HEK293 (cell line): Measurements from ENCODE around the gene LCAT.

Source experiments
- GLI2 ChIP-seq: fragments of 450-650 bp; formaldehyde crosslinking; IDR thresholded peaks from 2 replicates; pipeline ENCODE4; 2017; ENCODE audit warnings: missing biosample characterization, missing genetic modification characterization, low read depth, borderline replicate concordance
- GLIS1 ChIP-seq: fragments of 450-650 bp; formaldehyde crosslinking; IDR thresholded peaks from 2 replicates; pipeline ENCODE4 v1.5.1; 2016; ENCODE audit warnings: missing biosample characterization, missing genetic modification characterization
- MEIS1 ChIP-seq: sonication (generic); formaldehyde crosslinking; IDR thresholded peaks from 2 replicates; pipeline ENCODE4 v1.8.1; 2022; ENCODE audit warnings: missing genetic modification reagents, mild to moderate bottlenecking, borderline replicate concordance
- MZF1 ChIP-seq: fragments of 450-650 bp; formaldehyde crosslinking; IDR thresholded peaks from 2 replicates; pipeline ENCODE4 v1.5.1; 2017; ENCODE audit warnings: missing biosample characterization, missing genetic modification characterization, borderline replicate concordance
- OVOL3 ChIP-seq: fragments of 450-650 bp; formaldehyde crosslinking; IDR thresholded peaks from 2 replicates; pipeline ENCODE4 v1.5.1; 2016; ENCODE audit warnings: missing biosample characterization, missing genetic modification characterization
- PRDM6 ChIP-seq: fragments of 450-650 bp; formaldehyde crosslinking; IDR thresholded peaks from 2 replicates; pipeline ENCODE4 v1.5.1; 2017; ENCODE audit warnings: missing biosample characterization, missing genetic modification characterization
- RBAK ChIP-seq: fragments of 450-650 bp; formaldehyde crosslinking; IDR thresholded peaks from 2 replicates; pipeline ENCODE4 v1.5.1; 2016; ENCODE audit warnings: missing biosample characterization, missing genetic modification characterization
- SALL2 ChIP-seq: fragments of 450-650 bp; formaldehyde crosslinking; IDR thresholded peaks from 2 replicates; pipeline ENCODE4 v1.5.0; 2017; ENCODE audit warnings: missing biosample characterization, mild to moderate bottlenecking, missing genetic modification characterization, borderline replicate concordance
- SCRT2 ChIP-seq: fragments of 450-650 bp; formaldehyde crosslinking; IDR thresholded peaks from 2 replicates; pipeline ENCODE4 v1.5.1; 2016; ENCODE audit warnings: missing biosample characterization, missing genetic modification characterization
- SP7 ChIP-seq: fragments of 450-650 bp; formaldehyde crosslinking; IDR thresholded peaks from 2 replicates; pipeline ENCODE4 v1.5.1; 2016; ENCODE audit warnings: missing biosample characterization, missing genetic modification characterization
- WT1 ChIP-seq: fragments of 450-650 bp; formaldehyde crosslinking; IDR thresholded peaks from 2 replicates; pipeline ENCODE4 v1.5.1; 2016; ENCODE audit warnings: missing biosample characterization, missing genetic modification characterization
- ZBTB44 ChIP-seq: fragments of 450-650 bp; IDR thresholded peaks from 2 replicates; pipeline ENCODE4 v1.5.1; 2018; ENCODE audit warnings: missing biosample characterization, mild to moderate bottlenecking, missing genetic modification characterization
- ZFP37 ChIP-seq: fragments of 450-650 bp; formaldehyde crosslinking; IDR thresholded peaks from 2 replicates; pipeline ENCODE4 v1.5.1; 2016; ENCODE audit warnings: missing biosample characterization, missing genetic modification characterization
- ZNF133 ChIP-seq: fragments of 450-650 bp; formaldehyde crosslinking; IDR thresholded peaks from 2 replicates; pipeline ENCODE4 v1.5.1; 2016; ENCODE audit warnings: missing biosample characterization, missing genetic modification characterization
- ZNF140 ChIP-seq: fragments of 450-650 bp; formaldehyde crosslinking; IDR thresholded peaks from 2 replicates; pipeline ENCODE4 v1.5.1; 2016; ENCODE audit warnings: missing biosample characterization, missing genetic modification characterization
- ZNF157 ChIP-seq: fragments of 450-650 bp; formaldehyde crosslinking; IDR thresholded peaks from 2 replicates; pipeline ENCODE4 v1.5.1; 2016; ENCODE audit warnings: missing biosample characterization, missing genetic modification characterization
- ZNF202 ChIP-seq: fragments of 450-650 bp; formaldehyde crosslinking; IDR thresholded peaks from 2 replicates; pipeline ENCODE4 v1.5.1; 2016; ENCODE audit warnings: missing biosample characterization, missing genetic modification characterization, borderline replicate concordance
- ZNF248 ChIP-seq: fragments of 450-650 bp; formaldehyde crosslinking; IDR thresholded peaks from 2 replicates; pipeline ENCODE4 v1.5.1; 2017; ENCODE audit warnings: missing biosample characterization, missing genetic modification characterization
- ZNF366 ChIP-seq: fragments of 450-650 bp; formaldehyde crosslinking; conservative IDR thresholded peaks from 2 replicates; pipeline ENCODE4 v1.5.1; 2016; ENCODE audit warnings: missing biosample characterization, missing genetic modification characterization
- ZNF394 ChIP-seq: fragments of 450-650 bp; formaldehyde crosslinking; IDR thresholded peaks from 2 replicates; pipeline ENCODE4 v1.5.1; 2016; ENCODE audit warnings: missing biosample characterization, missing genetic modification characterization, mild to moderate bottlenecking, moderate library complexity, borderline replicate concordance
- ZNF426 ChIP-seq: fragments of 450-650 bp; formaldehyde crosslinking; IDR thresholded peaks from 2 replicates; pipeline ENCODE4 v1.5.1; 2017; ENCODE audit warnings: missing biosample characterization, missing genetic modification characterization, mild to moderate bottlenecking, inconsistent platforms, moderate library complexity
- ZNF501 ChIP-seq: fragments of 450-650 bp; formaldehyde crosslinking; IDR thresholded peaks from 2 replicates; pipeline ENCODE4 v1.5.1; 2016; ENCODE audit warnings: missing biosample characterization, missing genetic modification characterization
- ZNF555 ChIP-seq: fragments of 450-650 bp; formaldehyde crosslinking; conservative IDR thresholded peaks from 2 replicates; pipeline ENCODE4 v1.5.1; 2017; ENCODE audit warnings: missing biosample characterization, mild to moderate bottlenecking, missing genetic modification characterization, inconsistent platforms
- ZNF654 ChIP-seq: fragments of 450-650 bp; formaldehyde crosslinking; IDR thresholded peaks from 2 replicates; pipeline ENCODE4 v1.5.1; 2016; ENCODE audit warnings: low read depth, missing biosample characterization, missing genetic modification characterization
- ZNF664 ChIP-seq: fragments of 450-650 bp; formaldehyde crosslinking; IDR thresholded peaks from 2 replicates; pipeline ENCODE4 v1.5.1; 2016; ENCODE audit warnings: missing biosample characterization, missing genetic modification characterization
- ZNF670 ChIP-seq: fragments of 450-650 bp; formaldehyde crosslinking; IDR thresholded peaks from 2 replicates; pipeline ENCODE4 v1.5.1; 2016; ENCODE audit warnings: missing biosample characterization, missing genetic modification characterization, low read depth
- ZNF791 ChIP-seq: fragments of 450-650 bp; formaldehyde crosslinking; IDR thresholded peaks from 2 replicates; pipeline ENCODE4 v1.5.1; 2016; ENCODE audit warnings: missing biosample characterization, missing genetic modification characterization
- ZSCAN16 ChIP-seq: fragments of 450-650 bp; formaldehyde crosslinking; IDR thresholded peaks from 2 replicates; pipeline ENCODE4 v1.5.1; 2016; ENCODE audit warnings: missing biosample characterization, missing genetic modification characterization
- TF ChIP-seq, protein P1 (sequence below): fragments of 450-650 bp; formaldehyde crosslinking; IDR thresholded peaks from 2 replicates; pipeline ENCODE4 v1.5.1; 2016; ENCODE audit warnings: missing biosample characterization, missing genetic modification characterization
- TF ChIP-seq, protein P2 (sequence below): fragments of 450-650 bp; formaldehyde crosslinking; conservative IDR thresholded peaks from 2 replicates; pipeline ENCODE4 v1.5.1; 2016; ENCODE audit warnings: low read depth, missing biosample characterization, missing genetic modification characterization
- TF ChIP-seq, protein P3 (sequence below): fragments of 450-650 bp; formaldehyde crosslinking; IDR thresholded peaks from 2 replicates; pipeline ENCODE4 v1.5.1; 2016; ENCODE audit warnings: missing biosample characterization, missing genetic modification characterization

LCAT gene

DNA sequence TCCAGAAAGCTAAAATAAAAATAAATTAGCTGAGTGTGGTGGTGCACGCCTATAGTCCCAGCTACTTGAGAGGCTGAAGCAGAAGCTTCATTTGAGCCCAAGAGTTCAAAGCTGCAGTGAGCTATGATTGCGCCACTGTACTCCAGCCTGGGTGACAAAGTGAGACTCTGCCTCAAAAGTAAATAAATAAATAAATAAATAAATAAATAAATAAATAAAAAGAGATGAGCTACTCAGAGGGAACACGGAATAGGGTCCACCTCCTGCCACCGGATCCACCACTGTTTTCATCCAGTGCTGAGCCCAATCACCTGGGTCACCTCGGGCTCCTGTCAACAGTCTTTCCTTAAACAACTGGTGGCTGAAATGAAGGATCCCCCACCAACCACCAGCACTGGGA lies 43.0 kb upstream of the LCAT start (continued):
- TF ChIP-seq, protein P1, sequence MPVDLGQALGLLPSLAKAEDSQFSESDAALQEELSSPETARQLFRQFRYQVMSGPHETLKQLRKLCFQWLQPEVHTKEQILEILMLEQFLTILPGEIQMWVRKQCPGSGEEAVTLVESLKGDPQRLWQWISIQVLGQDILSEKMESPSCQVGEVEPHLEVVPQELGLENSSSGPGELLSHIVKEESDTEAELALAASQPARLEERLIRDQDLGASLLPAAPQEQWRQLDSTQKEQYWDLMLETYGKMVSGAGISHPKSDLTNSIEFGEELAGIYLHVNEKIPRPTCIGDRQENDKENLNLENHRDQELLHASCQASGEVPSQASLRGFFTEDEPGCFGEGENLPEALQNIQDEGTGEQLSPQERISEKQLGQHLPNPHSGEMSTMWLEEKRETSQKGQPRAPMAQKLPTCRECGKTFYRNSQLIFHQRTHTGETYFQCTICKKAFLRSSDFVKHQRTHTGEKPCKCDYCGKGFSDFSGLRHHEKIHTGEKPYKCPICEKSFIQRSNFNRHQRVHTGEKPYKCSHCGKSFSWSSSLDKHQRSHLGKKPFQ (tag by site-specific recombination): no peak
- TF ChIP-seq ZNF157 (no peak), RBAK (tag by site-specific recombination) (no peak), SP7 (tag by site-specific recombination) (no peak), ZNF654 (tag by site-specific recombination) (peak; percentile 26), ZNF791 (tag by site-specific recombination) (0 out of 2 replicates have a peak, but pooled peaks have one; percentile 45), ZBTB44 (no peak), ZNF133 (tag by site-specific recombination) (no peak), ZNF202 (tag by site-specific recombination) (0 out of 2 replicates have a peak, but pooled peaks have one; percentile 22), ZNF140 (tag by site-specific recombination) (peak; percentile 80; the same call in 1 of the 2 replicates), MEIS1 (CRISPR knock-in tag) (no peak), ZNF248 (tag by site-specific recombination) (no peak), GLI2 (tag by site-specific recombination) (no peak; the same call in 1 of the 2 replicates), SALL2 (tag by site-specific recombination) (no peak), SCRT2 (tag by site-specific recombination) (no peak), MZF1 (tag by site-specific recombination) (no peak), ZSCAN16 (tag by site-specific recombination) (no peak), ZNF555 (tag by site-specific recombination) (peak; percentile 77), ZNF366 (tag by site-specific recombination) (no peak), ZNF670 (tag by site-specific recombination) (no peak), ZFP37 (tag by site-specific recombination) (no peak), WT1 (tag by site-specific recombination) (no peak), ZNF394 (tag by site-specific recombination) (peak; percentile 91), ZNF664 (tag by site-specific recombination) (peak; percentile 69; the same call in 1 of the 2 replicates), ZNF501 (tag by site-specific recombination) (no peak), OVOL3 (tag by site-specific recombination) (no peak), ZNF426 (tag by site-specific recombination) (peak; percentile 72), GLIS1 (no peak), PRDM6 (no peak)
- TF ChIP-seq, protein P2, sequence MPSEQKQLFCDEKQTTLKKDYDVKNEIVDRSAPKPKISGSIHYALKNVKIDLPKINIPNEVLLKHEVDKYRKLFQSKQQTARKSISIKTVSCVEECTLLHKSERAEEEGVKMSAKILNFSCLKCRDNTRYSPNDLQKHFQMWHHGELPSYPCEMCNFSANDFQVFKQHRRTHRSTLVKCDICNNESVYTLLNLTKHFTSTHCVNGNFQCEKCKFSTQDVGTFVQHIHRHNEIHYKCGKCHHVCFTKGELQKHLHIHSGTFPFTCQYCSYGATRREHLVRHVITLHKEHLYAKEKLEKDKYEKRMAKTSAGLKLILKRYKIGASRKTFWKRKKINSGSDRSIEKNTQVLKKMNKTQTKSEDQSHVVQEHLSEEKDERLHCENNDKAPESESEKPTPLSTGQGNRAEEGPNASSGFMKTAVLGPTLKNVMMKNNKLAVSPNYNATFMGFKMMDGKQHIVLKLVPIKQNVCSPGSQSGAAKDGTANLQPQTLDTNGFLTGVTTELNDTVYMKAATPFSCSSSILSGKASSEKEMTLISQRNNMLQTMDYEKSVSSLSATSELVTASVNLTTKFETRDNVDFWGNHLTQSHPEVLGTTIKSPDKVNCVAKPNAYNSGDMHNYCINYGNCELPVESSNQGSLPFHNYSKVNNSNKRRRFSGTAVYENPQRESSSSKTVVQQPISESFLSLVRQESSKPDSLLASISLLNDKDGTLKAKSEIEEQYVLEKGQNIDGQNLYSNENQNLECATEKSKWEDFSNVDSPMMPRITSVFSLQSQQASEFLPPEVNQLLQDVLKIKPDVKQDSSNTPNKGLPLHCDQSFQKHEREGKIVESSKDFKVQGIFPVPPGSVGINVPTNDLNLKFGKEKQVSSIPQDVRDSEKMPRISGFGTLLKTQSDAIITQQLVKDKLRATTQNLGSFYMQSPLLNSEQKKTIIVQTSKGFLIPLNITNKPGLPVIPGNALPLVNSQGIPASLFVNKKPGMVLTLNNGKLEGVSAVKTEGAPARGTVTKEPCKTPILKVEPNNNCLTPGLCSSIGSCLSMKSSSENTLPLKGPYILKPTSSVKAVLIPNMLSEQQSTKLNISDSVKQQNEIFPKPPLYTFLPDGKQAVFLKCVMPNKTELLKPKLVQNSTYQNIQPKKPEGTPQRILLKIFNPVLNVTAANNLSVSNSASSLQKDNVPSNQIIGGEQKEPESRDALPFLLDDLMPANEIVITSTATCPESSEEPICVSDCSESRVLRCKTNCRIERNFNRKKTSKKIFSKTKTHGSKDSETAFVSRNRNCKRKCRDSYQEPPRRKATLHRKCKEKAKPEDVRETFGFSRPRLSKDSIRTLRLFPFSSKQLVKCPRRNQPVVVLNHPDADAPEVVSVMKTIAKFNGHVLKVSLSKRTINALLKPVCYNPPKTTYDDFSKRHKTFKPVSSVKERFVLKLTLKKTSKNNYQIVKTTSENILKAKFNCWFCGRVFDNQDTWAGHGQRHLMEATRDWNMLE: peak; percentile 84
- TF ChIP-seq, protein P3, sequence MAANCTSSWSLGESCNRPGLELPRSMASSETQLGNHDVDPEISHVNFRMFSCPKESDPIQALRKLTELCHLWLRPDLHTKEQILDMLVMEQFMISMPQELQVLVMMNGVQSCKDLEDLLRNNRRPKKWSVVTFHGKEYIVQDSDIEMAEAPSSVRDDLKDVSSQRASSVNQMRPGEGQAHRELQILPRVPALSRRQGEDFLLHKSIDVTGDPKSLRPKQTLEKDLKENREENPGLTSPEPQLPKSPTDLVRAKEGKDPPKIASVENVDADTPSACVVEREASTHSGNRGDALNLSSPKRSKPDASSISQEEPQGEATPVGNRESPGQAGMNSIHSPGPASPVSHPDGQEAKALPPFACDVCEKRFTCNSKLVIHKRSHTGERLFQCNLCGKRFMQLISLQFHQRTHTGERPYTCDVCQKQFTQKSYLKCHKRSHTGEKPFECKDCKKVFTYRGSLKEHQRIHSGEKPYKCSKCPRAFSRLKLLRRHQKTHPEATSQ (tag by site-specific recombination): no peak
